HCEC 1CT (cell line): ENCODE measurements around the gene ARHGAP1.
A peak's percentile ranks its signal among the peaks of the same experiment; 100 is the strongest.

Experiments used
- DNase-seq: peaks from one replicate; pipeline ENCODE4 v3.0.0-alpha.2; 2017

ARHGAP1 gene

GRCh38 chr11:46700241-46701077 lies at the start of gene ARHGAP1, which contains the start of gene ZNF408:
Gene ARHGAP1 (minus strand): TSS chr11:46700619. CDS start chr11:46696107, 4,512 bp downstream.
Gene ZNF408 (plus strand): TSS chr11:46701031. CDS start chr11:46701048, 17 bp downstream.
- peak; percentile 98 for DNase-seq

DNA sequence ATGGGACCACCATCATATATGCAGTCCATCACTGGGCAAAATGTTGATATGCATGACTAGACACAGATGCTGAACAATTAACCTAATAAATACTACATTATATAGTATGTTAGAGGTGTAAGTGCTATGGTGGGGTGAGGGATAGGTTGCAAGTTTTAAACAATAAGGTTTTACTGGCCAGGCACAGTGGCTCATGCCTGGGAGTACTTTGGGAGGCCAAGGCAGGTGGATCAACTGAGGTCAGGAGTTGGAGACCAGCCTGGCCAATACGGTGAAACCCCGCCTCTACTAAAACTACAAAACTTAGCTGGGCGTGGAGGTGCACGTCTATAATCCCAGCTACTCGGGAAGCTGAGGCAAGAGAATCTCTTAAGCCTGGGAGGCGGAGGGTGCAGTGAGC lies 46.7 kb upstream of the ARHGAP1 start:
- DNase-seq, result no peak

GRCh38 chr11:46745995-46746394 lies 45.6 kb upstream of the ARHGAP1 start:
- no peak for DNase-seq

DNA sequence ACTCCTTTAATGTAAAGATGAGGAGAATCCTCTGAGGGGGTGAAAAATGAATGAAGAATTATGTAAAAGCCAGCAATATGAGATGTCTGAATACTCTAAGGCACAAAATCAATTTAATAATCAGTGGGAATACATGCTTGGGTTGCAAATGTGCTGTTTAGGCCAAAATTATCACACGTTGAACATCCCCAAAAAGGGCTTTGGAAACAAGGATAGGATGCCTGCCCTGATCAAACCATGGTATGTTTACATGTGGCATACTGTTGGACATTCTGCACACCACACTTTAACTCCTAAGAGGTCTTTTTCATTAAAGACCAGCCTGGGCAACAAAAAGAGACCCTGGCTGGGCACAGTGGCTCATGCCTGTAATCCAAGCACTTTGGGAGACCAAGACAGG lies 44.9 kb upstream of the ARHGAP1 start:
- no peak for DNase-seq

DNA sequence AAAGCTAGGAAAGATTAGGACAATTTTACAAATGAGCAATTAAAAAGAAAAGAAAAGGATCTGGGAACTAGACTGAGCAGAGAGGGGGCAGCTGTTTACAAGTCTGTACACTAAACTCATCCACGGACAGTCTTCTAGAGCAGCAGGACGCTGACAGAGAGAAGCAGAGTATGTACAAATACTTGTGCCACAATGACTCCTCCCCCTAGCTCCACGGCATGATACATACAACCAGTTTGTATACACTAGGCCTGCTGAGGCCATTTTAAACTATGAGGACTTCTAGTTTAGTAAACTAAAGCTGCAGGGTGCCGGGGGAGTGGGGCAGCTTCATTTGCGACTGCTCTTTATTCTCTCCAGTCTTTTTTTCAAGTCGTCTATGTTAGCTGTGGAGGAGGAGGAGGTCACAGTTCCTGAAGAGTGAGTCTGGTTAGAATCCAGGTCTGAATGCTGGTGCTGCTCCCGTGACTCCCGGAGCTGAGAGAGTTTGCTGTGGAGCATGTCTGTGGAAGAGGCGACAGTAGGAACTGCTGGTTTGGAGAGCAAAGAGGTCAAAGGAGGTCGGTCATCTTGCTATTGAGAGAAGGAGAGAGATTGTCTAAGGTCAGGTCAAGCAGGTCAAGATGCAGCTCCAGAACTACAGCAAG lies 43.4 kb upstream of the ARHGAP1 start:
- no peak for DNase-seq

GRCh38 chr11:46743043-46743442 lies 42.6 kb upstream of the ARHGAP1 start:
- DNase-seq, result no peak

GRCh38 chr11:46741600-46742484 lies 41.4 kb upstream of the ARHGAP1 start:
- no peak for DNase-seq

DNA sequence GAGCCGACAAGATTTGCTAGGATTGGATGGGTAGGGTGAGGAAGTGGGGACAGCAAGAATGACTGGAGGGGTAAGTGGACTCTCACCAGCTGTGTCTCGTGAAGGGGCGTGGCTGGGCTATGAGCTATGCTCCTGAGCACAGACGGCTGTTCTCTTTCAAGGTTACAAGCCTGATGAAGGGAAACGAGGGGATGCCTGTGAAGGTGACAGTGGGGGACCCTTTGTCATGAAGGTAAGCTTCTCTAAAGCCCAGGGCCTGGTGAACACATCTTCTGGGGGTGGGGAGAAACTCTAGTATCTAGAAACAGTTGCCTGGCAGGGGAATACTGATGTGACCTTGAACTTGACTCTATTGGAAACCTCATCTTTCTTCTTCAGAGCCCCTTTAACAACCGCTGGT lies 38.5 kb upstream of the ARHGAP1 start:
- no peak for DNase-seq

DNA sequence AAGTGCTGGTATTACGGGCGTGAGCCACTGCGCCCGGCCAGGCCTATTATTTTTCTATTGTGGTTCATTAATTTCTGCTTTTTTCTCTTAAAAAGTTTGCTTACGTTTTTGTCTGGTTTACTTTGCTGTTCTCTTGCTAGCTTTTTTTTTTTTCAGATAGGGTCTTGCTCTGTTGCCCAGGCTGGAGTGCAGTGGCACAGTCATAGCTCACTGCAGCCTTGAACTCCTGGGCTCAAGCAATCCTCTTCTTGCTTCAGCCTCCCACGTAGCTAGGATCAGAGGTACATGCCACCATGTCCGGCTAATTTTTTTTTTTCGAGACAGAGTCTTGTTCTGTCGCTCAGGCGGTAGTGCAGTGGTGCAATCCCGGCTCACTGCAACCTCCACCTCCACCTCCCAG lies 37.3 kb upstream of the ARHGAP1 start:
- DNase-seq, result no peak

DNA sequence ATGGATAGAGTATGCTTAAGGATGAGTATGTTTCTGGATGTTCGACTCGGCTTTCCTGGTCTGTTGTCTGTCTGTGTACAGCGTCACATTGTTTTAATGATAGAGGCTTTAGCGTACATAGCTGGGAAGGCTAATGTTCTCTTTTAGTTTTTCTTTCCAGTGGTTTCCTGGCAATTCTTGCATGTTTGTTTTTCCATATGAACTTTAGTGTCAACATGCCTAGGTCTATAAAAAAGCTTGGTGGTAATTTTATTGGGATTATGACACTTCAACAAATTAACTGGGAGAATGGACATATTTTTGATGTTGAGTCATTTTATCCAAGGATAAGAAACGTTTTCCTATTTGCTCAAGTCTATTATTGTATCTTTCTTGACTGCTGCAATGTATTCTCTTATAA lies 36.2 kb upstream of the ARHGAP1 start:
- no peak for DNase-seq

DNA sequence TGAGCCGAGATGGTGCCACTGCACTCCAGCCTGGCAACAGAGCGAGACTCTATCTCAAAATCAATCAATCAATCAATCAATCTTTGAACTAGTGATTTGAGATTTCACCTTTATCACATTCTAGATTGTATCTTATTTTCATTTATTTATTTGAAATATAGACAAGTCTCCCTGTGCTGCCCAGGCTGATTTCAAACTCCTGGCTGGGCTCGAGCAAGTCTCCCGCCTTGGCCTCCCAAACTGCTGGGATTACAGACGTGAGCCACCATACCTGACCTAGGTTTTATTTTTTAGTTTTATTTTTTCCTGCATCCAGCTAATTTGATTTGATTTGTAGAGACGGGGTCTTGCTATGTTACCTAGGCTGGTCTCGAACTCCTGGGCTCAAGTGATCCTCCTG lies 35.7 kb upstream of the ARHGAP1 start:
- no peak for DNase-seq

DNA sequence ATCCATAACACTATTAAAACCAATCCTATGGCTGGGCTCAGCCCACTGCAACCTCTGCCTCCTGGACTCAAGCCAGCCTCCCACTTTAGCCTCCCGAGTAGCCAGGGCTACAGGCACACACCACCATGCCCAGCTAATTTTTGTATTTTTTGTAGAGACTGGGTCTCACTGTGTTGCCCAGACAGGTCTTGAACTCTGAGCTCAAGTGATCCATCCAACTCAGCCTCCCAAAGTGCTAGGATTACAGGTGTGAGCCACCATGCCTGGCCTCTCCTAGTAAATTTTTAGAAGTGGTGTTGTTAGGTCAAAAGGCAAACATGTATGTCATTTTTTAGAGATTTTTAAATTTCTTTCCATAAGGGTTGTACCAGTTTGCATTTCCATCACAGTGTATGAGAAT lies 32.8 kb upstream of the ARHGAP1 start:
- no peak for DNase-seq

- no peak for DNase-seq
Measured at GRCh38 chr11:46731545-46731944, 31.1 kb upstream of the ARHGAP1 start.

DNA sequence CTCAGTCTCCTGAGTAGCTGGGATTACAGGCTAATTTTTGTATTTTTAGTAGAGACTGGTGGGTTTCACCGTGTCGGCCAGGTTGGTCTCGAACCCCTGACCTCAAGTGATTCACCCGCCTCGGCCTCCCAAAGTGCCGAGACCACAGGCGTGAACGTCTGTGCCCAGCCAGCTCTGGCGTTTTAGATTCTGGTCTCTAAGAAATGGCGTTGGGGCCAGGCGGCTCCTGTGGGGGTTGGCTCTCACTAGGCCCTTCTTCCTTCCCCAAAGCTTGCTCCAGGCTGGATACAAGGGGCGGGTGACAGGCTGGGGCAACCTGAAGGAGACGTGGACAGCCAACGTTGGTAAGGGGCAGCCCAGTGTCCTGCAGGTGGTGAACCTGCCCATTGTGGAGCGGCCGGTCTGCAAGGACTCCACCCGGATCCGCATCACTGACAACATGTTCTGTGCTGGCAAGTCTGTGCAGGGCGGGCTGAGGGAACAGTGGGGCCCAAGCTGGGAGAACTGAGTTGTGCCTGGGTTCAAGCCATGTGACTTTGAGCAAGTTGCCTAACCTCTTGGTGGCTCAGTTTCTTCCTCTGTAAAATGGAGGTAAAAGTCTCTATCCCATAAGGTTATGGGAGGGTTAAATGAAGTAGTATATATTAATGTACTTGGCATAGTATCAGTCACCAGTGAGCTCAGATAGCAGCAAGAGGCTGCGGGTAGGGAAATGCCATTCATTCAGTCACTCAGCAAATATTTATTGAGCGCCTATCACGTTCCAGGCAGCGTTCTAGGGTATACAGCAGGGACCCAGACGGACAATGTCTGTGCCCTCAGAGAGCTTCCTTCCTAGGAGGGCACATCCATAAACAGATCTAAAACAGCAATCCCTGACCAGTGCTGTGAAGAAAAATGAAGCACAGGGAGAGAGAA lies 28.9 kb upstream of the ARHGAP1 start:
- DNase-seq, result no peak

GRCh38 chr11:46728659-46729040 lies 28.2 kb upstream of the ARHGAP1 start:
- DNase-seq, result no peak

DNA sequence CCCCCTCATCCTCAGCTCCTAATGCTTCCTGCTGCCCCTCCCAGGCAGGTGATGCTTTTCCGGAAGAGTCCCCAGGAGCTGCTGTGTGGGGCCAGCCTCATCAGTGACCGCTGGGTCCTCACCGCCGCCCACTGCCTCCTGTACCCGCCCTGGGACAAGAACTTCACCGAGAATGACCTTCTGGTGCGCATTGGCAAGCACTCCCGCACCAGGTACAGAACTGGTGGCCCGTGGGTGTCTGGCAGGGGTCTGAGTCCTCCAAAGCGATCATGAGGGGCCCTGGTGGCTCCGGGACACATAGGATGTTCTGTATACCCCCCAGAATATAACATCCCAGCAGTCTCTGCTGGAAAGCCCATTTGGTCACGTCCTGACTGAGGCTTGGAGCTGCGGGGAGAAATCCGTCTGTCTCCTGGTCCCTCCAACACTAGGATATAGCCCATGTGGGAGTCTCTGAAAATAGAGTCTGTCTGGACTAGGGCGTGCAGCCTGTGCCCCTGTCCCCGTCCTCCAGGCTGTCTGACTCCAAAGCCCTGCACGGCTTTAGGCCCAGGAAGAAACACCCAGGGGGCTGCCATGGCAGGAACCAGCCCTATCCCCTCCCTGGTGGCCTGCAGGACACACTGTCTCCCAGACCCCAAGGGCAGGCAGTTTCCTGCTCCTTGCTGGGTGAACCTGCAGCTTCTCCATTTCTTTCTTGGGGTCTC lies 27.7 kb upstream of the ARHGAP1 start:
- no peak for DNase-seq

GRCh38 chr11:46726206-46726862 lies 25.9 kb upstream of the ARHGAP1 start:
- DNase-seq, result no peak

DNA sequence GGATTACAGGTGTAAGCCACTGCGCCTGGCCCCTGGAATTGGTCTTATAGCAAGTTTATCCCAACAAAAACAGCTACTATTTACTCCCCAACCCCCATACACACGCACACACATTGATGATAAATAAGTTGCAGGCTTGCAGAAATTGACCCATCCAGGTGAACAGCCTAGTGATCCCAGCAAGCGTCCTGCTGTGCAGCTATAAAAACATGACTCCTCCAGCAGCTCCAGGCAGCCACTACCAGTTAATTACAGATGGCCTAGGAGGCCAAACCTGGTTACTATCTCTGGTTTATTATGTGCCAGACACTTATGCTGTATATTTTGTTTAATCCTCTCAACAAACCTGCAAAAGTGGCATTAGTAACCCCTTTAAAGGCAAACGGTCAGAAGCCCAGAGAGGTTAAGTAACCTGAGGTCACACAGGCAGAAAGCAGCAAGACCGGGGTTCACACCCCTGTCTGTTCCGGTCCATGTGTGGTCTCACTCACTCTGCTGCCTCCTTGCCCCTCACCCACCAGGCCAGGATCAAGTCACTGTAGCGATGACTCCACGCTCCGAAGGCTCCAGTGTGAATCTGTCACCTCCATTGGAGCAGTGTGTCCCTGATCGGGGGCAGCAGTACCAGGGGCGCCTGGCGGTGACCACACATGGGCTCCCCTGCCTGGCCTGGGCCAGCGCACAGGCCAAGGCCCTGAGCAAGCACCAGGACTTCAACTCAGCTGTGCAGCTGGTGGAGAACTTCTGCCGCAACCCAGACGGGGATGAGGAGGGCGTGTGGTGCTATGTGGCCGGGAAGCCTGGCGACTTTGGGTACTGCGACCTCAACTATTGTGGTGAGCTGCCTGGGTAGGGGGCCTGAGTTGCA lies 25.2 kb upstream of the ARHGAP1 start:
- DNase-seq, result no peak

DNA sequence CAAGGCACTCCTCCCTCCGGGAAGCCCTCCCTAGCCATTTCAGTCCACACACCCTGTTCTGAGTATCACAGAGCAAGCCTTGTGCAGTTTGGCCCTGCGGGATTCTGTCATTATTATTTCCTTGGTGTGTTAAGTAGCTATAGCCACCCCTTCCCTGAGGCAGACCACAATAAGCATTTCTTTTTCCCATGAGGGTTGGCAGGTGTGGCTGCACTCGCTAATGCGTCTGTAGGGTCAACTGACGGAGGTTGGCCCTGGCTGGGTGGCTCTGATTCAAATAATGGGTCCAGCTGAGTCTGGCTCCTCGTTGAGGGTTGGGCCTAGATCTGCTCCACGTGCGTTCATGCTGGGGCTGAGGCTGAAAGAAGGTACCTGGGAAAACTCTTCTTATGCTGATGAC lies 23.7 kb upstream of the ARHGAP1 start:
- no peak for DNase-seq

- no peak for DNase-seq
Measured at GRCh38 chr11:46723359-46723680, 22.9 kb upstream of the ARHGAP1 start.
